Measurements from ENCODE around the gene TMEM165. TPM values are rescaled to one million over a fixed set of nuclear protein-coding genes. Genes with fewer than 3 reads are reported as not detected.
A peak's percentile ranks its signal among the peaks of the same experiment; 100 is the strongest.

The TMEM165 gene
- total RNA-seq, 1 donor from 2014 or later: 62.7 TPM

- Mint-ChIP-seq H3K27me3 (ENCODE audit: low read depth) (no peaks in the 10 kb centered on the region), H3K27ac (ENCODE audit: unreplicated experiment) (peak overlapping the region; percentile 38), H3K4me3 (no peak overlapping the region), H3K36me3 (ENCODE audit: low read depth) (peaks cover 6% of the 10 kb centered on the region), H3K4me1 (no peaks in the 10 kb centered on the region), H3K9me3 (no peaks in the 10 kb centered on the region)
- no peak for DNase-seq (ENCODE audit: low read depth, low spot score)
- TF ChIP-seq, protein P1, sequence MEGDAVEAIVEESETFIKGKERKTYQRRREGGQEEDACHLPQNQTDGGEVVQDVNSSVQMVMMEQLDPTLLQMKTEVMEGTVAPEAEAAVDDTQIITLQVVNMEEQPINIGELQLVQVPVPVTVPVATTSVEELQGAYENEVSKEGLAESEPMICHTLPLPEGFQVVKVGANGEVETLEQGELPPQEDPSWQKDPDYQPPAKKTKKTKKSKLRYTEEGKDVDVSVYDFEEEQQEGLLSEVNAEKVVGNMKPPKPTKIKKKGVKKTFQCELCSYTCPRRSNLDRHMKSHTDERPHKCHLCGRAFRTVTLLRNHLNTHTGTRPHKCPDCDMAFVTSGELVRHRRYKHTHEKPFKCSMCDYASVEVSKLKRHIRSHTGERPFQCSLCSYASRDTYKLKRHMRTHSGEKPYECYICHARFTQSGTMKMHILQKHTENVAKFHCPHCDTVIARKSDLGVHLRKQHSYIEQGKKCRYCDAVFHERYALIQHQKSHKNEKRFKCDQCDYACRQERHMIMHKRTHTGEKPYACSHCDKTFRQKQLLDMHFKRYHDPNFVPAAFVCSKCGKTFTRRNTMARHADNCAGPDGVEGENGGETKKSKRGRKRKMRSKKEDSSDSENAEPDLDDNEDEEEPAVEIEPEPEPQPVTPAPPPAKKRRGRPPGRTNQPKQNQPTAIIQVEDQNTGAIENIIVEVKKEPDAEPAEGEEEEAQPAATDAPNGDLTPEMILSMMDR (conservative IDR thresholded peaks at IDR 0.05): no peak
Measured at GRCh38 chr4:55373461-55373860, 22.3 kb upstream of the TMEM165 start.

GRCh38 chr4:55376698-55377097 is 19.1 kb upstream of the TMEM165 start:
- no peak for DNase-seq (ENCODE audit: low read depth, low spot score)
- Mint-ChIP-seq H3K27me3 (ENCODE audit: low read depth) (no peaks in the 10 kb centered on the region), H3K9me3 (no peaks in the 10 kb centered on the region), H3K36me3 (ENCODE audit: low read depth) (peaks cover 2% of the 10 kb centered on the region), H3K4me3 (no peak overlapping the region), H3K4me1 (no peaks in the 10 kb centered on the region), H3K27ac (ENCODE audit: unreplicated experiment) (no peak overlapping the region)
- TF ChIP-seq, protein P1 (conservative IDR thresholded peaks at IDR 0.05): no peak

DNA sequence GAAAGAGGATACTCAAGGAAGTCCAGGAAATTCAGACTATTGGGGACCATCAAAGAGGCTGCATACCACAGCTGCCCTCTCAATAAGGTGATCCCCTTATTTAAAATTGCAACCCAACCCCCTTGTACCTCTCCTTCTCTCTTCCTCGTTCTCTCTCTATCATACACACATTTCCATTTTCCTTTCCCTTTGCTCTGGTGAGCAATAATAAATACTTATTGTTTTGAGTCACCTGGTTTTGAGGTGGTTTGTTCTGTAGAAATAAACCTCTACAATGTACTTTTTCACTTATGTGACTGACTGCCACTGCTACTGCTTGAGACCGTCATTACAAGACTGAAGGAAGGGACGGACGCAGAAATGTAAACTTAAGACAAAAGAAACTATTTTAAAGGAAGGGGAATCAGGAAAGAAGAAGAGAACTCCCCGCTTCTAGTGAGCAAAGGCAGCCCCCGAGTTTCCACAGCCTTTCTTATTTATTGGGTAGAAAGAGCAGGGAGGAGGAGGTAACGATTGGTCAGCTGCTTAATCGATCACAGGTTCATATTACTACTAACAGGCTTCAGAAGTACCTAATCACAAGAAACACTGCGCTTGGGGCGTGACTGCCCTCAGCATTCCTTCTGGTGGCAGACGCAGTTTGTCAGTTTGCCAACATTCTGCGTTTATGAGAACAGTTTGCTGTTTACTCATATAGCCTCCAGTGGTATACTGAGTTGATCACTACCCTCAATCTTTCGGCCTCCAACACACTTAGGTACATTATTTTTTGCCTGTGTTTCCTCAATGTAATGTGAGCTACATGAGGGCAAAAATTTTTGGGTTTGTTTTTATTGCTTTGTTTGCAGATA is 16.9 kb upstream of the TMEM165 start:
- H3K27ac Mint-ChIP-seq (ENCODE audit: unreplicated experiment): no peak overlapping the region
- H3K4me3 Mint-ChIP-seq: no peak overlapping the region
- no peaks in the 10 kb centered on the region for H3K9me3 Mint-ChIP-seq
- H3K36me3 Mint-ChIP-seq (ENCODE audit: low read depth): peaks cover 2% of the 10 kb centered on the region
- DNase-seq (ENCODE audit: low read depth, low spot score): no peak
- no peaks in the 10 kb centered on the region for H3K4me1 Mint-ChIP-seq
- no peaks in the 10 kb centered on the region for H3K27me3 Mint-ChIP-seq (ENCODE audit: low read depth)
- TF ChIP-seq, protein P1 (conservative IDR thresholded peaks at IDR 0.05): no peak

- TF ChIP-seq, protein P1 (conservative IDR thresholded peaks at IDR 0.05): no peak
- H3K4me1 Mint-ChIP-seq: no peaks in the 10 kb centered on the region
- H3K9me3 Mint-ChIP-seq: no peaks in the 10 kb centered on the region
- DNase-seq (ENCODE audit: low read depth, low spot score): no peak
- no peak overlapping the region for H3K4me3 Mint-ChIP-seq
- no peak overlapping the region for H3K27ac Mint-ChIP-seq (ENCODE audit: unreplicated experiment)
- peaks cover 2% of the 10 kb centered on the region for H3K36me3 Mint-ChIP-seq (ENCODE audit: low read depth)
- no peaks in the 10 kb centered on the region for H3K27me3 Mint-ChIP-seq (ENCODE audit: low read depth)
Measured at GRCh38 chr4:55380576-55380975, 15.2 kb upstream of the TMEM165 start.

DNA sequence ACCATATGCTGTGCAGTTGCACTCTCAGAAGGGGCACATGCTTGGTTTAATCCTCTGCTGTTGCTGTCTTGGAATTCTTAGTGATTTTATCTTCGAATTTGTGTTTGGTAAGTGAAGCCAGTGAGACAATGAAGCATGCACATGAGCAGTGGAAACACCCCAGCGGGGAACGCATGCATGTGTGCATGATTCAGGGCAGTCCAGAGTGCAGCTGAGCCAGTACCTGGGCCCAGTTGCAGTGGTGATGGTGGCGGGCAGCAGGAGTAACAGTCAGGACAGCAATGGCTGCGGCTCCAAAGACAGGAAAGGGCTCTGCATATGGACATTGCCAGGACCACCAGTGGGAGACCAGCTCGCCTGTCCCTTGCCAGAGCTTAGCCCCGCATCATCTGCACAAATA is 14.3 kb upstream of the TMEM165 start:
- no peak overlapping the region for H3K4me3 Mint-ChIP-seq
- no peak overlapping the region for H3K27ac Mint-ChIP-seq (ENCODE audit: unreplicated experiment)
- no peaks in the 10 kb centered on the region for H3K4me1 Mint-ChIP-seq
- no peaks in the 10 kb centered on the region for H3K9me3 Mint-ChIP-seq
- peaks cover 2% of the 10 kb centered on the region for H3K36me3 Mint-ChIP-seq (ENCODE audit: low read depth)
- TF ChIP-seq, protein P1 (conservative IDR thresholded peaks at IDR 0.05): no peak
- no peak for DNase-seq (ENCODE audit: low read depth, low spot score)
- no peaks in the 10 kb centered on the region for H3K27me3 Mint-ChIP-seq (ENCODE audit: low read depth)

Measured in neural crest cell (in vitro differentiated cells).